HCT116 (cell line): ENCODE data around the gene ZNF33A. TPM values are rescaled to one million over a fixed set of nuclear protein-coding genes. Genes with fewer than 3 reads are reported as not detected.
A peak's percentile ranks its signal among the peaks of the same experiment; 100 is the strongest.

Experiments
- ATAC-seq: fragments of 200-7000 bp; cut with Tn5 transposase; 2 replicates; pipeline ENCODE4 v1.9.1; 2020; ENCODE audit warnings: mild to moderate bottlenecking, moderate library complexity
- Bru-seq: library from RNA; stranded (reverse); fragments of 400-500 nt; gene quantifications from one replicate; lab custom pipeline; 2021; lab: Mats Ljungman, UMichigan
- BruChase-seq, 2 experiments: library from RNA; stranded (reverse); fragments of 400-500 nt; gene quantifications; one replicate each; lab custom pipeline; 2021; lab: Mats Ljungman, UMichigan
- BruUV-seq: library from RNA; stranded (reverse); fragments of 400-500 nt; replicated peaks from 2 replicates; lab custom pipeline; 2021; lab: Mats Ljungman, UMichigan
- CTCF ChIA-PET: fragments of 300-600 bp; sonication (Branson Sonifier 250); formaldehyde crosslinking; loops from one replicate; lab custom pipeline; 2021; ENCODE audit warnings: antibody characterized with exemption; lab: Charles Lee
- POLR2A ChIA-PET: fragments of 300-600, 350-600 bp; sonication (Branson Sonifier 250); formaldehyde crosslinking; loops from one replicate; lab custom pipeline; 2021; ENCODE audit warnings: antibody characterized with exemption; lab: Charles Lee
- RAD21 ChIA-PET, 2 experiments: fragments of 300-600 bp; sonication (Branson Sonifier 250); formaldehyde crosslinking; loops; one replicate each; lab custom pipeline; 2023; ENCODE audit warnings: low total read pairs in 2 of 2; ENCODE audit not compliant: uncharacterized antibody in 2 of 2, unreplicated experiment in 2 of 2, low non-redundant PET in 1 of 2; lab: Charles Lee
- DNase-seq: peaks from one replicate; pipeline ENCODE4 v3.0.0-alpha.2; 2010; ENCODE audit warnings: low read depth, low spot score
- H2AFZ ChIP-seq: fragments of 200-600 bp; shearing (Covaris generic), sonication (generic); 2 replicates; pipeline ENCODE4 v1.6.1; 2017; ENCODE audit warnings: low read depth, mixed run types, mixed read lengths, antibody characterized with exemption, low read length; ENCODE audit not compliant: poor library complexity, severe bottlenecking
- H3K27ac ChIP-seq: 2 replicates; pipeline ENCODE4 v1.5.1; 2012; ENCODE audit warnings: low read depth, low read length
- H3K27me3 ChIP-seq: fragments of 200-600 bp; sonication (generic); 2 replicates; pipeline ENCODE4 v1.6.1; 2016; ENCODE audit warnings: mixed run types, low read length, mixed read lengths; ENCODE audit not compliant: insufficient read depth
- H3K36me3 ChIP-seq, 2 experiments: fragments of 200-500 bp in 1 of 2; fragments of 200-600 bp in 1 of 2; sonication (Bioruptor generic) in 1 of 2; sonication (generic) in 1 of 2; 2 replicates each; pipeline versions ENCODE4 v1.5.1 to v1.6.1; 2014 to 2016; ENCODE audit warnings: low read length in 2 of 2, inconsistent platforms in 1 of 2, mixed read lengths in 1 of 2, mixed run types in 1 of 2; ENCODE audit not compliant: insufficient read depth in 2 of 2, control insufficient read depth in 1 of 2
- H3K4me1 ChIP-seq, 2 experiments: fragments of 200-600 bp in 1 of 2; sonication (generic) in 1 of 2; 2 replicates each; pipeline versions ENCODE4 v1.5.1 to v1.6.1; 2012 to 2017; ENCODE audit warnings: low read length in 2 of 2, inconsistent platforms in 1 of 2, mild to moderate bottlenecking in 1 of 2, mixed read lengths in 1 of 2, mixed run types in 1 of 2, moderate library complexity in 1 of 2; ENCODE audit not compliant: insufficient read depth in 2 of 2, control insufficient read depth in 1 of 2
- H3K4me2 ChIP-seq: fragments of 200-600 bp; sonication (generic); 2 replicates; pipeline ENCODE4 v1.6.1; 2017; ENCODE audit warnings: mixed run types, low read length, mixed read lengths
- H3K4me3 ChIP-seq, 2 experiments: fragments of 200-600 bp in 1 of 2; sonication (generic) in 1 of 2; replicated peaks in 1 of 2; 2 replicates each; pipeline ENCODE4 v1.5.1; 2011 to 2016; ENCODE audit warnings: low read length in 2 of 2, control low read depth in 1 of 2, low read depth in 1 of 2, mild to moderate bottlenecking in 1 of 2, mixed read lengths in 1 of 2, mixed run types in 1 of 2
- H3K79me2 ChIP-seq: fragments of 200-600 bp; sonication (generic); 2 replicates; pipeline ENCODE4 v1.6.1; 2017; ENCODE audit warnings: mild to moderate bottlenecking, mixed run types, low read length, moderate library complexity, mixed read lengths; ENCODE audit not compliant: insufficient read depth
- H3K9ac ChIP-seq: fragments of 200-600 bp; sonication (generic); 2 replicates; pipeline ENCODE4 v1.6.1; 2016; ENCODE audit warnings: low read length, mixed read lengths
- H3K9me2 ChIP-seq: fragments of 200-600 bp; sonication (generic), shearing (Covaris generic); 2 replicates; pipeline ENCODE4 v1.6.1; 2017; ENCODE audit warnings: mixed run types, mild to moderate bottlenecking, moderate library complexity; ENCODE audit not compliant: insufficient read depth
- H3K9me3 ChIP-seq, 2 experiments: fragments of 200-500 bp in 1 of 2; fragments of 200-600 bp in 1 of 2; sonication (Bioruptor generic) in 1 of 2; sonication (generic) in 1 of 2; 2 replicates each; pipeline ENCODE4 v1.6.1; 2014 to 2017; ENCODE audit warnings: low read length in 2 of 2, mixed read lengths in 2 of 2, inconsistent platforms in 1 of 2, low read depth in 1 of 2, mild to moderate bottlenecking in 1 of 2, mixed run types in 1 of 2, moderate library complexity in 1 of 2; ENCODE audit not compliant: control insufficient read depth in 1 of 2, insufficient read depth in 1 of 2
- H4K20me1 ChIP-seq: fragments of 200-600 bp; sonication (generic), shearing (Covaris generic); 2 replicates; pipeline ENCODE4 v1.6.1; 2017; ENCODE audit warnings: mixed run types, mild to moderate bottlenecking, moderate library complexity; ENCODE audit not compliant: insufficient read depth
- EGR1 ChIP-seq: IDR thresholded peaks from 2 replicates; pipeline ENCODE4 v1.6.1; 2012; ENCODE audit warnings: low read depth
- ELF1 ChIP-seq: IDR thresholded peaks from 2 replicates; pipeline ENCODE4 v1.6.1; 2012; ENCODE audit warnings: low read depth, borderline replicate concordance
- POLR2A ChIP-seq: IDR thresholded peaks from 2 replicates; pipeline ENCODE4 v1.7.0; 2011; ENCODE audit warnings: borderline replicate concordance; ENCODE audit not compliant: insufficient read depth, insufficient read length; ENCODE audit errors: extremely low read depth
- POLR2AphosphoS5 ChIP-seq: IDR thresholded peaks from 2 replicates; pipeline ENCODE4 v1.6.1; 2011; ENCODE audit warnings: mild to moderate bottlenecking, low read depth, low read length, moderate library complexity
- SIN3A ChIP-seq: IDR thresholded peaks from 2 replicates; pipeline ENCODE4 v1.6.1; 2012; ENCODE audit warnings: low read depth
- SP1 ChIP-seq: IDR thresholded peaks from 2 replicates; pipeline ENCODE4 v1.6.1; 2012; ENCODE audit warnings: low read depth
- SRF ChIP-seq: IDR thresholded peaks from 2 replicates; pipeline ENCODE4 v1.6.1; 2012; ENCODE audit warnings: low read depth
- TCF7L2 ChIP-seq: IDR thresholded peaks from 2 replicates; pipeline ENCODE4 v1.7.0; 2011; ENCODE audit warnings: borderline replicate concordance, inconsistent platforms; ENCODE audit not compliant: insufficient read depth, insufficient read length; ENCODE audit errors: extremely low read depth
- ZFX ChIP-seq: fragments of 450-650 bp; IDR thresholded peaks from 2 replicates; pipeline ENCODE4 v1.6.1; 2017
- intact Hi-C: fragments of 100-400 bp; cut with micrococcal nuclease; formaldehyde crosslinking; loops from 2 replicates; pipeline ENCODE4 v1.10.0; 2022
- long read RNA-seq: library from polyadenylated mRNA; unstranded; transcript quantifications from one replicate; pipeline ENCODE4 v2.0.0, GENCODE V29; 2021; ENCODE audit not compliant: unreplicated experiment
- polyA plus RNA-seq: library from polyadenylated mRNA; unstranded; fragments of >200 nt; gene quantifications from 2 replicates; pipeline ENCODE4 v1.2.1, GENCODE V29; 2012; ENCODE audit warnings: missing spikeins
- total RNA-seq: library from RNA; stranded (reverse); gene quantifications from one replicate; pipeline ENCODE4 v1.2.1, GENCODE V29; 2021; ENCODE audit not compliant: unreplicated experiment
- TF ChIP-seq, protein P1 (sequence below): IDR thresholded peaks from 2 replicates; pipeline ENCODE4 v1.6.1; 2012
- TF ChIP-seq, protein P2 (sequence below), 3 experiments: fragments of 200-600 bp in 1 of 3; sonication (generic) in 1 of 3; IDR thresholded peaks in 2 of 3; conservative IDR thresholded peaks in 1 of 3; 2 replicates each; pipeline ENCODE4 v1.5.1; 2012 to 2017; ENCODE audit warnings: low read depth in 2 of 3, low read length in 2 of 3, antibody characterized with exemption in 1 of 3, borderline replicate concordance in 1 of 3, control low read depth in 1 of 3, mild to moderate bottlenecking in 1 of 3, mixed read lengths in 1 of 3, mixed run types in 1 of 3, moderate library complexity in 1 of 3; ENCODE audit not compliant: insufficient read depth in 1 of 3

ZNF33A gene
- total RNA-seq, result 21.2 TPM
- 6.2 and 9.8 TPM in 2 replicates for polyA plus RNA-seq
- percentile 84 among the genes with signal in this experiment for Bru-seq, nascent RNA
- percentile 81 among the genes with signal in this experiment for BruChase-seq, experiment 1, labeled RNA remaining after a 6-hour chase
- percentile 87 among the genes with signal in this experiment for BruChase-seq, experiment 2, labeled RNA remaining after a 2-hour chase
- long read RNA-seq, full-length matches to known transcripts, result 15 of 30 reads
- long read RNA-seq, partial matches to known transcripts, result 1 of 30 reads
- long read RNA-seq, other reads (novel, unspliced or antisense), result 14 of 30 reads

DNA sequence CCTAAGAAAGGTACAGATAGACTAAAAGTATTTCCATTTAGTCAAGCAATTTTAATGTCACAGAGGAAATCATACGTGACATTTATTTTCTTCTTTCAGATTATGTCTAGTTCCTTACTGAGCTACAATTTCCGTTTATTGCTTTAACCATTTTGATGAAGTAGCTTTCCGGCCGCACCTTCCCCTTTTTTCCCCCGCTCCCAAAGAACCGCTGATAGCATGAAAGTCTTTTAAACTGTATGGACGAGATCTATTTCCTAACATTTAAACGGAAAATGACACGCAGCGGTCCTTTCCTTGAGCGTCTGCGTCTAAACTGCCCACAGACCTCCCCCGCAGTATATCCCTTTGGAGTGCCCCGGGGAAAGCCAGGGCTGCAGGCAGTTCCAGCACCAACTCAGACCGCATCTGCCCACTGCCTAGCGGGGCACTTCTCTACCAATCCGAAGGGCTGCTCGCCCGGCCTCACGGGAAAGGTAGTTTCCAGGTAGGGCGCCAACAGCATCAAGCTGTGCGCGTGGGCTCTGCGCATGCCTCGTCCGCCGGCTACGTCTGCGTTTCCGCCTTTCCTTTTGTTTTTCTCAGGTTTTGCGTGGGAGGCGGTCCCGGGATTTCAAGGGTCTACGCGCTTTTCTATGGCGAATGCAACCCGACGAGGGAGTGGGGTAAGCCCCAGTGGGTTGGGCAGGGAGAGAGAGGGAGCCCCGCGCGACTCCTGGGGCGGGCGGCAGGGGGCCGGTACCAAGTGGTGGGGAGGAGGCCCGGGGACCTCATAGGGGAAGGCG lies at the start of gene ZNF33A:
TSS of gene ZNF33A (plus strand) at position 557 of the 785 bp plus-strand sequence. CDS start 1,667 bp downstream, outside the sequence.
- CTCF ChIA-PET, result interaction anchor here (1.3 kb wide), 1 partner anchor 34 kb away, joined by 5 read pairs; the partner anchor contains the start of gene ZNF25

More for the DNA sequence above, at the start of gene ZNF33A:
- peak within 1 kb of the TSS; percentile 81 for H3K27ac ChIP-seq
- H3K4me3 ChIP-seq, result peak within 1 kb of the TSS; percentile 58 to 76
- peak within 1 kb of the TSS; percentile 72 for H2AFZ ChIP-seq
- TF ChIP-seq, protein P1, sequence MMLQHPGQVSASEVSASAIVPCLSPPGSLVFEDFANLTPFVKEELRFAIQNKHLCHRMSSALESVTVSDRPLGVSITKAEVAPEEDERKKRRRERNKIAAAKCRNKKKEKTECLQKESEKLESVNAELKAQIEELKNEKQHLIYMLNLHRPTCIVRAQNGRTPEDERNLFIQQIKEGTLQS, result no peak
- TF ChIP-seq SP1 (peak; percentile 21; the same call in 1 of the 2 replicates), POLR2A (peak; percentile 86), SRF (no peak), ZFX (0 out of 2 replicates have a peak, but pooled peaks have one; percentile 70), SIN3A (peak; percentile 50; the same call in 1 of the 2 replicates), EGR1 (peak; percentile 89), POLR2AphosphoS5 (peak; percentile 83), ELF1 (peak; percentile 70), TCF7L2 (peak; percentile 19)
- TF ChIP-seq, protein P2, sequence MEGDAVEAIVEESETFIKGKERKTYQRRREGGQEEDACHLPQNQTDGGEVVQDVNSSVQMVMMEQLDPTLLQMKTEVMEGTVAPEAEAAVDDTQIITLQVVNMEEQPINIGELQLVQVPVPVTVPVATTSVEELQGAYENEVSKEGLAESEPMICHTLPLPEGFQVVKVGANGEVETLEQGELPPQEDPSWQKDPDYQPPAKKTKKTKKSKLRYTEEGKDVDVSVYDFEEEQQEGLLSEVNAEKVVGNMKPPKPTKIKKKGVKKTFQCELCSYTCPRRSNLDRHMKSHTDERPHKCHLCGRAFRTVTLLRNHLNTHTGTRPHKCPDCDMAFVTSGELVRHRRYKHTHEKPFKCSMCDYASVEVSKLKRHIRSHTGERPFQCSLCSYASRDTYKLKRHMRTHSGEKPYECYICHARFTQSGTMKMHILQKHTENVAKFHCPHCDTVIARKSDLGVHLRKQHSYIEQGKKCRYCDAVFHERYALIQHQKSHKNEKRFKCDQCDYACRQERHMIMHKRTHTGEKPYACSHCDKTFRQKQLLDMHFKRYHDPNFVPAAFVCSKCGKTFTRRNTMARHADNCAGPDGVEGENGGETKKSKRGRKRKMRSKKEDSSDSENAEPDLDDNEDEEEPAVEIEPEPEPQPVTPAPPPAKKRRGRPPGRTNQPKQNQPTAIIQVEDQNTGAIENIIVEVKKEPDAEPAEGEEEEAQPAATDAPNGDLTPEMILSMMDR (IDR thresholded peaks at IDR 0.05 in 2 of 3, conservative IDR thresholded peaks at IDR 0.05 in 1 of 3; ENCODE audit: borderline replicate concordance in 1 of 3, insufficient read depth in 1 of 3, low read depth in 2 of 3, low read length in 2 of 3), result no peak
- H3K36me3 ChIP-seq, result no peaks in the 10 kb centered on the region; a peak in 1 of 4 replicates
- peaks cover 0 to 16% of the 10 kb centered on the region in 2 experiments; a peak in 2 of 4 replicates for H3K4me1 ChIP-seq
- no TSS peak for BruUV-seq
- peak; percentile 92 for ATAC-seq
- peak; percentile 91 for DNase-seq
- peak within 1 kb of the TSS; percentile 85 for H3K9ac ChIP-seq
- peak within 1 kb of the TSS; percentile 80 for H3K4me2 ChIP-seq
- no peaks in the 10 kb centered on the region for H3K9me2 ChIP-seq
- H3K27me3 ChIP-seq, result no peaks in the 10 kb centered on the region
- POLR2A ChIA-PET, result interaction anchor here (1.1 to 1.3 kb wide), 2 partner anchors 21 to 33 kb away, joined by 3 to 4 read pairs; partner anchors contain the start of gene ZNF25
- RAD21 ChIA-PET, result no interaction called here
- peaks cover 16% of the 10 kb centered on the region for H3K79me2 ChIP-seq
- intact Hi-C loops, result loop anchor here (1.0 to 10.0 kb wide), 3 partner anchors 34 to 156 kb away; partner anchors contain the start of genes ZNF248, ZNF25 and ZNF37A
- H3K9me3 ChIP-seq, result no peaks in the 10 kb centered on the region
- no peaks in the 10 kb centered on the region for H4K20me1 ChIP-seq
